Stimulated activated CD4-positive, alpha-beta T cell treated with anti-CD3 and anti-CD28 coated beads, Interleukin-15, amount 100 ng/mL, for 1 hour (primary cell): ENCODE results near the gene RALGPS2.

Experiments
- DNase-seq, 2 donors: peaks; one replicate each; pipeline ENCODE4 v3.0.0-alpha.2; 2020; ENCODE audit warnings: low read depth in 1 of 2, low spot score in 1 of 2

The RALGPS2 gene

DNA sequence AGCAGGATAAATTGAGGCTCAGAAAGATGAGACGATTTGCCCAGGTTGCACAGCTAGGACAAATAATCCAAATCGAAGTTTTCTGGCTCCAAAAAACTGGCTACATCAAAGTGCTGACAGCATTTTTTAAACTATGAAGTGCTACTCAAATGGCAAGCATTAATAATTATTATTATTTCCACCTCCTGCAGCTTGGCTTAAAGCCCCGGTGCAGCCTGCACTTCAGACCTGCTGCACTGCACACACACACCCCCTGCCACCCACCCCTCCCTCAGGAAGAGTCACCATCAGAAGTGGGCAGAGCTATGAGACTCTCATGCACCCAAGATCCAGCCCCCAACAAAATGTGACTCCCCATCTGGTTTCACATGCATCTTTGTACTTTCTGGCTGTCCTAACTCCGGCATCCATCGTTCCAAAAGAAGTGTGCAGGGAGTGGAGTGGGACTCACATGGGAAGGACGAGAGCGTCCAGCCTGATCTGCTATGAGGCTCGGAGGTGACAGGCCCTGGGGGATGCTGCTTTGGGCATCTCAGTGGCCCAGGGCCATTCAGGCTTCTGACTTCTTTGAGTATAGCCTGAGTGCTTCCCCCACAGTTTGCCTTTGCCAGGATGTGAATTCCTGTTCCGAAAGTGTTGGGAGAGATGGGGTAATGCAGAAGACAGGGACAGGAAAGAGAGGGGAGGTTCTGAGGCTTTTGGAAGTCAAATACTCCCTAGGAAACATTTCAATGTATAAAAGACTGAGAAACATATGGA, 235.6 kb downstream of the RALGPS2 start:
- DNase-seq: no peak

DNA sequence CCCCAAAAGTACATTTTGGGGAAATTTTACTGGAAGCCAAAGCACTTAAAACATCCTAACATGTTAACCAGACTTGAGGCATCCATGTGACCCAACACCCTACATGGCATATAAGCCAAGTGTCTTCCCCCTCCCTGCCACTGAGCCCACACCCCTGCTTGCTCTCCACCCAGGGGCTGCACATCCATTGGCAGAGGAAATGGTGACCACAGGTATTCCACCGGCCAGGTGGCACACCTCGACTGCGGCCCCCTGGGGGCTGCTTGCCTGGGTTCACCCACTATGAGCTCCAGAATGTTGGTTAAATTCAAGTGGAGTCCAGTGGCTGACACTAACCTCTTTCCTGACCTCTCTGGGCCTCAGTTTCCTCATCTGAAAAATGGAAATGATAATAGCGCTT, 236.3 kb downstream of the RALGPS2 start:
- DNase-seq: no peak

DNA sequence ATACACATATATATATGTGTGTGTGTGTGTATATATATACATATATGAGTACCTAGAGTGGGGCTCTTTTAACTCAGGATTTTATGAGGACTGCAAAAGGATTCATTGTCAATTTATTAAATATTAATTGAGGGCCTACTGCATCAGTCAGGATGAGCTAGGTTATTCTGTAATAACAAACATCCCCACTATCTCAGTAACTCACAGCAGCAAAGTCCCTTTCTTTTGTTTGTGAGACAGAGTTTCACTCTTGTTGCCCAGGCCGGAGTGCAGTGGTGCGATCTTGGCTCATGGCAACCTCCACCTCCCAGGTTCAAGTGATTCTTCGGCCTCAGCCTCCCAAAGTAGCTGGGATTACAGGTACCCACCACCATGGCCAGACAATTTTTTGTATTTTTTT, 236.8 kb downstream of the RALGPS2 start:
- no peak for DNase-seq

DNA sequence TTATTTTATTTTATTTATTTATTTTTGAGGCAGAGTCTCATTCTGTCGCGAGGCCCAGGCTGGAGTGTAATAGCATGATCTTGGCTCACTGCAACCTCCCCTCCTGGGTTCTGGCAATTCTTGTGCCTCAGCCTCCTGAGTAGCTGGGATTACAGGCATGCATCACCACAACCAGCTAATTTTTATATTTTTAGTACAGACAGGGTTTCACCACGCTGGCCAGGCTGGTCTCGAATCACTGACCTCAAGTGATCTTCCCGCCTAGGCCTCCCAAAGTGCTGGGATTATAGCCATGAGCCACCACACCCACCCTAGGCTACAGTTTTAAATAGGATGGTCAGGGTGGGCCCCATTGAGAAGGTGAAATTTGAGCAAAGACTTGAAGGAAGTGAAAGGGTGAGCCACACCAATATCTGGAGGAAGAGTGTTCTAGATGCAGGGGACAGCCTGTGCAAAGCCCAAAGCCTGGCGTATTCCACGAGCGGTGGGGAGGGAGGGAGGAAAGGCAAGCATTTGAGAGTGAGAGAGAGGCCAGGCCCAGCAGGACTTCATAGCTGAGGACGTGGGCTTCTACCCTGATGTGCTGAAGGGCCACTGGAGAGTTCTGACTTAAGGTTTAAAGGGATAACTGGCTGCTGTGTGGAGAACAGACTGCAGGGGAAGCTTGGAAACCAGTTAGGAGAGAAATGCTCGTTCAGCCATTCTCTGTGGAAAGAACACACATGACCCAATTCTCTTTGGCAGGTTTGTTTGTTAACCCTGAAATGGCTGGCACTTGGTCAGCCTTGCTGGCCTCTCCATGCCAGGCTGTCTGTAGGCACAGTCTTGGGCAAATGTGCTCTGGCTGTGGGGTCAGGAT, 238.0 kb downstream of the RALGPS2 start:
- DNase-seq: no peak

DNA sequence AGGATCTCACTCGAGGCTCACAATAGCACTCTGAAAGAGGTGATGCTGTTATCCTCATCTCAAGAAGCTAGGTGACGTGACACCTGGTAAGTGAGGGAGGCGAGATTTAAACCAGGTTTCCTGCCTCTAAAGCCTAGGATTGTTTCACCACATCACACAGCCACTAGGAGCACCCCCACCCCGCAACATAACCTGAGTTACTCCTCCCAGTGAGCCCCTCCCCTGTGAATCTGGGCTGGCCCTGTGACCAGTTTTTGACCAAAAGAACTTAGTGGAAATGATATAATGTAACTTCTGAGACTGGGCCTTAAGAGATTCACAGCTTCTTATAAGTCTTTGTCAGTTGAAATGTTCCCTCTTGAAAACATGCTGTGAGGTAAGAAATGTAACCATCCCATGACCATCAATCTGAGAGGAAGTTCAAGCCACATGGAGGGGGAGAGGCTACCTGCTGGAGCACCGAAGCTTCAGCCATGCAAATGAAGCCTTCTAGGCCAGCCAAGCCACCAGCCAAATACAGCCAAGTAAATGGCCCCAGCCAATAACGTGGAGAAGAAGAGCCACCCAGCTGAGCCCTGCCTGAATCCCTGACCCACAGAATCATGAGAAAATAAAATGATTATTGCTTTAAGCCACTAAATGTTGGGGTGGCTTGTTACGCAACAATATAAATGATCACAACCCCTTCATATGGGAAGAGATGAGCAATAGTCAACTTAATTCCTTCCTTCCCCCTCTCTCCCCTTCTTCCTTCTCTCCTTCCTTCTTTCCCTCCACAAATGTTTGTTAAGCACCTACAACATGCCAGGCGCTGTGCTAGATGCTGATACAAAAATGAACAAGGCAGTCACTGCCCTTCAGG, 239.7 kb downstream of the RALGPS2 start:
- no peak for DNase-seq

DNA sequence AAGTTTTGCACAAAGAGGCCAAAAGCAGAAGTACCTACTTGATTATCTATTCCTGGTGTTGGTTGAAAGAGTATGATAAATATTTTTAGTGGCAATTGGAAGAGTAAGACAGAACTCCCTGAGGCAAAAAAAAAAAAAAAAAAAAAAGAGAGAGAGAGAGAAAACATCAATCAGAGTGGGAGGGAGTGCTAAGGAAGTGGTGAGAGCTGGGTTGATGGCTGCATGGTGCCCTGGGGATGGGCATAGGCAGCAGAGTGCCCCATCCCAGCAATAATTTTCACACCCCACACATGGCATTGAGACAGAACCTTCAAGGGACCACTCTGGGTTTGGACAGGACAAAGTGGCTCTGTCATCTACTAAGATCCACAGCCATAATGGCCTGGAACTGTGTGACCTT, 241.3 kb downstream of the RALGPS2 start:
- DNase-seq: no peak

DNA sequence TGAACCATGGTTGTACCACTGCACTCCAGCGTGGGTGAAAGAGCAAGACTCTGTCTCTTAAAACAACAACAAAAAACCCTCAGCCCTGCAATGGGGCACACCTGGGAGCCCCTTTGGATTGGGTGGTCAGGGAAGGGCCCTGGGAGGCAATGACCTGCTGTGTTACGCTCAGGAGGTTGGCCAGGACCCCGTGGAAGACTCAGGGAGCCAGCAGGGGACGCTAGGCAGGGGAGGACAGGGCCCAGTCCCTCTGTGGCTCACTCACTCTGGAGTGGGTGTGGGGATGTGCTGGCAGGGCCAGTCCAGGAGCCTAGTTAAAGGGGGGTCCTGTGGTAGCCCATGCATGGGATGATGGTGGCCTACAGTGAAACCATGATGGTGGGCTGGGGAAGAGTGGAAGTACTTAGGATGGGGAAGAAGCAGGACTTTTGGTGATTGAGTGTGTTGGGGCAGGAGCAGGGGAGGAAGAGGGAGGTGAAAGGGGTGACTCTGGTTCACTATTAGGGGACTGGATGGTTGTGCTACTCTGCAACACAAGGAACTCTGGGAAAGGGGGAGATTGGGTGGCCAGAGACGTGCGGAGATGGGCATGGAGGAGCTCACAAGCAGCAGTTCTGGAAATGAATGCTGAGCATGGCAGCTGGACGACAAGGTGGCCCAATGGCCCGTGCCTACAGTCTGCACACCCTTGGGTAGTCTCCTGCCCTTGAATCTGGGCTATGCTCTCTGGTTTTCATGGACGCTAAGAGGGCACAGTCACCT, 244.4 kb downstream of the RALGPS2 start:
- no peak for DNase-seq

DNA sequence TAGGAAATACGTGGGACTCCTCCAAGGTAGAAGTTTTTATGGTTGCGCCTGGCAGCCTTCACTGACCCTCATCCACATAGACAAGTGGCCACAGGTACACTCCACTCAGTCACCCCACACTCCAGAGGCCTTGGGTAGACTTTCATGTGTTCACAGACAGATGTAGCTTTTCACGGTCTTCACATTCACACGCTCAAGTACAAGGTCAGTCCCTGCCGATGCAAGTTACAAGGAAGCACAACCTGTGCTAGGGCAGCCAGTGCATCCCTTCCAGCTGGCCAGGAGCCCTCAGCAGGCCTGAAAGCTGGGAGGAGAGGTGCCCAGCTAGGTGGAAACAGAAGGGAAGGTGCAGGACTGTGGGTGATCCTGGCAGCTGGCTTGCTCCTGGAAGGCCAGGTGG, 245.1 kb downstream of the RALGPS2 start:
- no peak for DNase-seq
